Amygdala (tissue), 56 donors: ENCODE results near the gene VCAM1.
"Not testable (repeated sequence)": the region's sequence is repeated elsewhere in the genome, so short reads cannot be mapped to it uniquely, and the experiment has no call there.

Experiments
- DNase-seq, 56 donors: peaks; one replicate each; lab custom pipeline; 2025; lab: John Stamatoyannopoulos, UW

Gene VCAM1

GRCh38 chr1:100773444-100773843, 53.9 kb downstream of the VCAM1 start:
- DNase-seq = no peak

- DNase-seq = no peak
Observed at GRCh38 chr1:100774370-100774769, 54.8 kb downstream of the VCAM1 start.

- no peak for DNase-seq
Observed at GRCh38 chr1:100775483-100775882, 55.9 kb downstream of the VCAM1 start.

- no peak for DNase-seq
Observed at GRCh38 chr1:100778748-100779147, 59.2 kb downstream of the VCAM1 start.

- no peak for DNase-seq
Observed at GRCh38 chr1:100780814-100781213, 61.3 kb downstream of the VCAM1 start.

GRCh38 chr1:100781728-100782127, 62.2 kb downstream of the VCAM1 start:
- not testable (repeated sequence) for DNase-seq

GRCh38 chr1:100782473-100783039, 63.0 kb downstream of the VCAM1 start:
- no peak for DNase-seq

- DNase-seq = no peak
Observed at GRCh38 chr1:100785470-100786052, 66.0 kb downstream of the VCAM1 start.

- DNase-seq = no peak
Observed at GRCh38 chr1:100786870-100787269, 67.3 kb downstream of the VCAM1 start.
